GM23338 (cell line): ENCODE measurements around the gene BRICD5.

Experiments used
- EZH2 ChIP-seq: fragments of 200-600 bp; sonication (generic); IDR thresholded peaks from one replicate; pipeline ENCODE4 v1.8.0; 2017; ENCODE audit warnings: antibody characterized with exemption, mild to moderate bottlenecking, low read depth; ENCODE audit not compliant: unreplicated experiment
- POLR2AphosphoS5 ChIP-seq: IDR thresholded peaks from 2 replicates; pipeline ENCODE4 v1.6.1; 2016; ENCODE audit warnings: antibody characterized with exemption, low read depth
- TF ChIP-seq, protein P1 (sequence below), 2 experiments: fragments of 200-600 bp in 1 of 2; sonication (generic) in 1 of 2; conservative IDR thresholded peaks; 2 replicates each; pipeline versions ENCODE4 v1.5.1 to v1.6.1; 2016 to 2017; ENCODE audit warnings: antibody characterized with exemption in 2 of 2, low read depth in 2 of 2, mild to moderate bottlenecking in 2 of 2, moderate library complexity in 1 of 2

DNA sequence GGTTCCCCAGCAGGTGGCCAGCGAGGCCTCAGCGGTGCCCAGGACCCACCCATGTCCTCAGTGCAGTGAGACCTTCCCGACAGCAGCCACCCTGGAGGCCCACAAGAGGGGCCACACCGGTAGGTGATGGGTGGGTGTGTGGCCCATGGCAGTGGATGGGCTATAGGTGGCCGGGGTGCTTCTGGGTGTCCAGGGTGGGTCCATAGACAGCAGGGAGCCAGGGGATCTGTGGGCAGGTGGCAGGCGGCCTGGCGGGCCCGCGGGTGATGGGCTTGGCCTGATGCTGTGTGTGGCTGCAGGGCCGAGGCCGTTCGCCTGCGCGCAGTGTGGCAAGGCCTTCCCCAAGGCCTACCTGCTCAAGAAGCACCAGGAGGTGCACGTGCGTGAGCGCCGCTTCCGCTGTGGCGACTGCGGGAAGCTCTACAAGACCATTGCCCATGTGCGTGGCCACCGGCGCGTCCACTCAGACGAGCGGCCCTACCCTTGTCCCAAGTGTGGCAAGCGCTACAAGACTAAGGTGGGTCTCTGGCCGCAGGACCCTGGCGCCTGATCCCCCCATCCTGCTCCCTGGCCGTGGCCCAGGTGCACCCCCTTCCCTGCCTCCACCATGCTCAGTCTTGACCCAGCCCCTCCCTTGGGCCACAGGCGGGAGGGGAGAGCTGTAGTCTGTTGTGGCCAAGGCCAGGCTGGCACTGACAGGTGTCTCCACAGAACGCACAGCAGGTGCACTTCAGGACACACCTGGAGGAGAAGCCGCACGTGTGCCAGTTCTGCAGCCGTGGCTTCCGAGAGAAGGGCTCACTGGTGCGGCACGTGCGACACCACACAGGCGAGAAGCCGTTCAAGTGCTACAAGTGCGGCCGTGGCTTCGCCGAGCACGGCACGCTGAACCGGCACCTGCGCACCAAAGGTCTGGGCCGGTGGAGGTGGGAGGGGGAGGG is 23.5 kb upstream of the BRICD5 start:
- TF ChIP-seq EZH2: no peak
- no peak for TF ChIP-seq POLR2AphosphoS5
- TF ChIP-seq, protein P1, sequence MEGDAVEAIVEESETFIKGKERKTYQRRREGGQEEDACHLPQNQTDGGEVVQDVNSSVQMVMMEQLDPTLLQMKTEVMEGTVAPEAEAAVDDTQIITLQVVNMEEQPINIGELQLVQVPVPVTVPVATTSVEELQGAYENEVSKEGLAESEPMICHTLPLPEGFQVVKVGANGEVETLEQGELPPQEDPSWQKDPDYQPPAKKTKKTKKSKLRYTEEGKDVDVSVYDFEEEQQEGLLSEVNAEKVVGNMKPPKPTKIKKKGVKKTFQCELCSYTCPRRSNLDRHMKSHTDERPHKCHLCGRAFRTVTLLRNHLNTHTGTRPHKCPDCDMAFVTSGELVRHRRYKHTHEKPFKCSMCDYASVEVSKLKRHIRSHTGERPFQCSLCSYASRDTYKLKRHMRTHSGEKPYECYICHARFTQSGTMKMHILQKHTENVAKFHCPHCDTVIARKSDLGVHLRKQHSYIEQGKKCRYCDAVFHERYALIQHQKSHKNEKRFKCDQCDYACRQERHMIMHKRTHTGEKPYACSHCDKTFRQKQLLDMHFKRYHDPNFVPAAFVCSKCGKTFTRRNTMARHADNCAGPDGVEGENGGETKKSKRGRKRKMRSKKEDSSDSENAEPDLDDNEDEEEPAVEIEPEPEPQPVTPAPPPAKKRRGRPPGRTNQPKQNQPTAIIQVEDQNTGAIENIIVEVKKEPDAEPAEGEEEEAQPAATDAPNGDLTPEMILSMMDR (conservative IDR thresholded peaks at IDR 0.05; ENCODE audit: low read depth in 2 of 2): no peak
